K562 (cell line): ENCODE results near the gene ATAD2B. TPM values are rescaled to one million over a fixed set of nuclear protein-coding genes. Genes with fewer than 3 reads are reported as not detected.
A peak's percentile ranks its signal among the peaks of the same experiment; 100 is the strongest.

Experiments used
- ATAC-seq: fragments of 200-7000 bp; cut with Tn5 transposase; 3 replicates; pipeline ENCODE4 v1.9.1; 2020; ENCODE audit warnings: moderate library complexity
- BruUV-seq: library from RNA; stranded (reverse); fragments of 400-500 nt; replicated peaks from 2 replicates; lab custom pipeline; 2021; lab: Mats Ljungman, UMichigan
- CTCF ChIA-PET: fragments of 300-600 bp; formaldehyde crosslinking; extraction: SDS; loops from one replicate; lab custom pipeline; 2021; ENCODE audit warnings: low intra/inter-chr PET ratio; lab: Yijun Ruan, JAX
- POLR2A ChIA-PET: fragments of 300-600, 350-650 bp; sonication (Branson Sonifier 250); formaldehyde crosslinking; extraction: SDS; loops from one replicate; lab custom pipeline; 2021; ENCODE audit warnings: antibody characterized with exemption, inconsistent platforms; lab: Yijun Ruan, JAX
- DNase-seq, 4 experiments: peaks; one replicate each; pipeline versions ENCODE4 v3.0.0 to v3.0.0-alpha.2; 2011 to 2018; ENCODE audit warnings: low spot score in 3 of 4, mixed read lengths in 3 of 4; ENCODE audit errors: extremely low read depth in 1 of 4
- FAIRE-seq: peaks from 2 replicates; lab custom pipeline; 2011; peaks lifted over from hg19 to GRCh38; lab: Jason Lieb, UNC
- H2AFZ ChIP-seq: 2 replicates; pipeline ENCODE4 v1.6.0; 2011; ENCODE audit warnings: low read depth, low read length, control low read depth, inconsistent platforms
- H3K27ac ChIP-seq: fragments of 200-600 bp; 3 replicates; pipeline ENCODE4 v1.8.0; 2011; ENCODE audit warnings: low read depth, mild to moderate bottlenecking, control low read depth, inconsistent platforms, low read length, moderate library complexity, mixed read lengths; ENCODE audit errors: extremely low read depth
- H3K27me3 ChIP-seq, 2 experiments: fragments of 300-600 bp in 1 of 2; 2 replicates in 1 of 2; 3 replicates in 1 of 2; pipeline versions ENCODE4 v1.6.0 to v1.8.0; 2011; ENCODE audit warnings: inconsistent platforms in 2 of 2, low read length in 2 of 2, mild to moderate bottlenecking in 1 of 2, mixed read lengths in 1 of 2, moderate library complexity in 1 of 2; ENCODE audit not compliant: control insufficient read depth in 2 of 2, insufficient read depth in 2 of 2
- H3K36me3 ChIP-seq: fragments of 300-600 bp; 3 replicates; pipeline ENCODE4 v1.8.0; 2011; ENCODE audit warnings: mild to moderate bottlenecking, low read length, inconsistent platforms; ENCODE audit not compliant: control insufficient read depth, insufficient read depth
- H3K4me1 ChIP-seq, 2 experiments: fragments of 200-600 bp in 1 of 2; replicated peaks in 1 of 2; 2 replicates in 1 of 2; 3 replicates in 1 of 2; pipeline versions ENCODE4 v1.5.1 to v1.8.0; 2011; ENCODE audit warnings: inconsistent platforms in 2 of 2, low read length in 2 of 2, mild to moderate bottlenecking in 1 of 2, mixed read lengths in 1 of 2, moderate library complexity in 1 of 2; ENCODE audit not compliant: control insufficient read depth in 2 of 2, insufficient read depth in 2 of 2
- H3K4me2 ChIP-seq: 2 replicates; pipeline ENCODE4 v1.6.1; 2011; ENCODE audit warnings: low read length, control low read depth, inconsistent platforms, mixed read lengths; ENCODE audit not compliant: insufficient read depth
- H3K4me3 ChIP-seq: fragments of 200-600 bp; sonication (generic), shearing (Covaris generic); 2 replicates; pipeline ENCODE4 v1.5.1; 2016; ENCODE audit warnings: control low read depth, inconsistent platforms
- H3K79me2 ChIP-seq: fragments of 200-600 bp; 3 replicates; pipeline ENCODE4 v1.8.0; 2011; ENCODE audit warnings: low read length, inconsistent platforms; ENCODE audit not compliant: control insufficient read depth, insufficient read depth
- H3K9ac ChIP-seq, 2 experiments: 2 replicates each; pipeline versions ENCODE4 v1.6.0 to v1.6.1; 2011; ENCODE audit warnings: low read depth in 2 of 2, low read length in 2 of 2, control low read depth in 1 of 2, inconsistent platforms in 1 of 2, mild to moderate bottlenecking in 1 of 2, mixed read lengths in 1 of 2; ENCODE audit not compliant: insufficient read depth in 1 of 2
- H3K9me1 ChIP-seq: one replicate; pipeline ENCODE4 v1.6.0; 2011; ENCODE audit warnings: inconsistent platforms, mild to moderate bottlenecking, low read length, moderate library complexity; ENCODE audit not compliant: control insufficient read depth, insufficient read depth
- H3K9me3 ChIP-seq: replicated peaks from 2 replicates; pipeline ENCODE4 v1.5.1; 2011; ENCODE audit warnings: low read depth, low read length, inconsistent platforms; ENCODE audit not compliant: control insufficient read depth, insufficient read depth
- H4K20me1 ChIP-seq: replicated peaks from 2 replicates; pipeline ENCODE4 v1.6.1; 2011; ENCODE audit warnings: low read length, inconsistent platforms, mixed read lengths; ENCODE audit not compliant: control insufficient read depth, insufficient read depth
- ADNP ChIP-seq: fragments of 200-800 bp; sonication (Bioruptor generic); IDR thresholded peaks from 2 replicates; pipeline ENCODE4 v1.6.1; 2016; ENCODE audit warnings: missing genetic modification characterization, missing compliant biosample characterization
- ARID1B ChIP-seq: fragments of 450-650 bp; IDR thresholded peaks from 2 replicates; pipeline ENCODE4 v1.6.1; 2016; ENCODE audit warnings: antibody characterized with exemption, mild to moderate bottlenecking, inconsistent platforms
- ARID4B ChIP-seq: sonication (generic); formaldehyde crosslinking; IDR thresholded peaks from 2 replicates; pipeline ENCODE4 v1.8.0; 2022; ENCODE audit warnings: mild to moderate bottlenecking, missing genetic modification reagents
- CBFA2T2 ChIP-seq: fragments of 450-650 bp; conservative IDR thresholded peaks from 2 replicates; pipeline ENCODE4 v1.6.1; 2017; ENCODE audit warnings: mild to moderate bottlenecking
- CBFA2T3 ChIP-seq: fragments of 450-650 bp; IDR thresholded peaks from 2 replicates; pipeline ENCODE4 v1.6.1; 2017
- DPF2 ChIP-seq: fragments of 450-650 bp; IDR thresholded peaks from 2 replicates; pipeline ENCODE4 v1.6.1; 2016
- ESRRA ChIP-seq: fragments of 450-650 bp; IDR thresholded peaks from 2 replicates; pipeline ENCODE4 v1.6.1; 2014; ENCODE audit warnings: low read depth, mild to moderate bottlenecking, moderate library complexity, borderline replicate concordance
- NCOR1 ChIP-seq: fragments of 450-650 bp; IDR thresholded peaks from 2 replicates; pipeline ENCODE4 v1.6.1; 2016; ENCODE audit warnings: mild to moderate bottlenecking, moderate library complexity
- NFE2L1 ChIP-seq: fragments of 450-650 bp; IDR thresholded peaks from 2 replicates; pipeline ENCODE4 v1.6.1; 2016; ENCODE audit warnings: missing genetic modification characterization, low read depth, mild to moderate bottlenecking, missing compliant biosample characterization, moderate library complexity, borderline replicate concordance
- PBX2 ChIP-seq, 2 experiments: IDR thresholded peaks in 1 of 2; conservative IDR thresholded peaks in 1 of 2; 2 replicates each; pipeline ENCODE4 v1.6.1; 2016; ENCODE audit warnings: low read depth in 2 of 2, mild to moderate bottlenecking in 1 of 2, missing compliant biosample characterization in 1 of 2, missing genetic modification characterization in 1 of 2, moderate library complexity in 1 of 2
- RBM25 ChIP-seq: fragments of 200-400 bp; formaldehyde crosslinking; IDR thresholded peaks from 2 replicates; pipeline ENCODE4 v1.6.1; 2018; ENCODE audit warnings: low read length, low read depth, moderate library complexity; ENCODE audit not compliant: severe bottlenecking
- RFX5 ChIP-seq: IDR thresholded peaks from 2 replicates; pipeline ENCODE4 v1.6.1; 2011; ENCODE audit warnings: low read depth, mild to moderate bottlenecking, improper control_type of control experiment, low read length
- SNRNP70 ChIP-seq: fragments of 200-400 bp; formaldehyde crosslinking; optimal IDR thresholded peaks from 2 replicates; pipeline ENCODE3; 2017; ENCODE audit warnings: low read depth, low read length
- TCF3 ChIP-seq: sonication (generic); formaldehyde crosslinking; IDR thresholded peaks from 2 replicates; pipeline ENCODE4 v1.4.0; 2020; ENCODE audit warnings: mild to moderate bottlenecking, missing genetic modification reagents
- TEAD1 ChIP-seq, 2 experiments: fragments of 450-650 bp in 1 of 2; sonication (generic) in 1 of 2; formaldehyde crosslinking; IDR thresholded peaks; 2 replicates each; pipeline versions ENCODE4 v1.4.0 to v1.8.0; 2020 to 2022; ENCODE audit warnings: mild to moderate bottlenecking in 2 of 2, missing genetic modification reagents in 1 of 2
- ZNF133 ChIP-seq: fragments of 250-450 bp; sonication (Bioruptor Pico); IDR thresholded peaks from 2 replicates; pipeline ENCODE4 v1.4.0; 2020; ENCODE audit warnings: mild to moderate bottlenecking
- WGBS: fragments of 100-300 bp; shearing (Covaris generic); methylation state at CpG from one replicate; pipeline ENCODE4 v1.1.6; 2016; ENCODE audit warnings: low coverage, mixed read lengths; ENCODE audit not compliant: insufficient coverage; ENCODE audit errors: missing lambda C conversion rate; 5-methylcytosine and 5-hydroxymethylcytosine counted together
- in situ Hi-C: fragments of 300-500 bp; cut with MboI; formaldehyde crosslinking; loops from 4 replicates; pipeline ENCODE4 v1.15.0; 2018; ENCODE audit warnings: inconsistent platforms, mixed read lengths
- intact Hi-C: fragments of 100-400 bp; cut with micrococcal nuclease; formaldehyde crosslinking; loops from 2 replicates; pipeline ENCODE4 v1.14.2; 2022
- polyA plus RNA-seq, 8 experiments: library from polyadenylated mRNA; depleted of rRNA in 4 of 8; stranded (reverse) in 5 of 8; unstranded in 3 of 8; fragments of >200 nt; fragmentation: Nextera tagmentation in 2 of 8; fragmentation: Illumina TruSeq in 1 of 8; extraction: Ambion mirVana in 2 of 8; extraction: Trizol in 1 of 8; gene quantifications; 2 replicates each; pipeline versions ENCODE4 v1.2.1 to v1.2.3, GENCODE V29; 2011 to 2014; ENCODE audit warnings: inconsistent platforms in 1 of 8, missing spikeins in 1 of 8
- total RNA-seq, 7 experiments: library from RNA; depleted of rRNA in 6 of 7; stranded (reverse); fragments of >200 nt in 6 of 7; fragmentation: Illumina TruSeq in 2 of 7; extraction: Trizol in 2 of 7; gene quantifications; 2 replicates each; pipeline versions ENCODE4 v1.2.1 to v1.2.3, GENCODE V29; 2011 to 2021; ENCODE audit warnings: low replicate concordance in 1 of 7

The ATAD2B gene
- total and polyA plus RNA-seq, 9 of the 15 experiments (the other 6 are each of a cell fraction or from before 2014, with no cell fraction given): 3.2 to 21.6 (median 11.4) TPM

DNA sequence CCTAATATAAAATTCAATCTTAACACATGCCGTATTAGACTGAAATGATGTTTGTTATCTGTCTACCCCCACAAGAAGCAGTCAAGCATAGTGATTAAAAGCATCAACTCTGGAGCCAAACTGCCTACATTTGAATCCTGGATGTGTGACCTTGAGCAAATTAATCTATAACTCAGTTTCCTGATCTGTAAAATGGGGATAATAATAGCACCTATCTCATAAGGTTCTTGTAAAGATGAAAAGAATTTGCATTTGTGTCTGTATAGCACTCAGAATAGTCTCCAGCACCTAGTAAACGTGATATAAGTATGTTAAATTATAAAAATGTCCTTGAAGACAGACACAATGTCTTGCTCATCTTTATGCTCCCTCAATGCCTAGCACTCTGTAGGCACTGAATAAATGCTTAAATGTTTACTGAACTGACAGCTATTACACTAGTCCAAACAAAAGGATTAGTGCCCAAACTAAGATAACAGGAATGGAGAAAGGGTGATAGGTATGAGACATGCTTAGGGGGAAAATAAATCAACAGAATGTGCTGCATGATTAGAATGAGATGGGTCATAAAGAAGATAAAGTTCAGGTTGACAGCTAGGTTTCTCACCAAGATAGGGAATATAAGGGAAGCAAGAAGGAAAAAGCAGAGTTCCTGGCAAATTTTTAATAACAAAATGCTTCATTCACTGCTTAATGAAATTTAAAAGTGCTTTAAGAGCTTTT, 180.6 kb downstream of the ATAD2B start:
- peaks cover 7% of the 10 kb centered on the region; the same call in 2 of the 3 replicates for H3K36me3 ChIP-seq
- H3K4me2 ChIP-seq: no peak overlapping the region
- H3K9me1 ChIP-seq: no peaks in the 10 kb centered on the region
- no peaks in the 10 kb centered on the region for H3K27me3 ChIP-seq
- H3K9me3 ChIP-seq: no peaks in the 10 kb centered on the region
- intact Hi-C loops: no loop called here
- no peak overlapping the region for H3K27ac ChIP-seq
- no peak overlapping the region for H3K9ac ChIP-seq
- H2AFZ ChIP-seq: no peak overlapping the region
- DNase-seq (no peak), FAIRE-seq (no peak), ATAC-seq (no peak)
- ChIA-PET POLR2A (no interaction called here), CTCF (no interaction called here)
- H3K79me2 ChIP-seq: no peaks in the 10 kb centered on the region
- H3K4me3 ChIP-seq: no peak overlapping the region
- H3K4me1 ChIP-seq: no peaks in the 10 kb centered on the region; a peak in 1 of 5 replicates
- BruUV-seq: no TSS peak
- 32% methylated on average over 2 of the region's 2 CpGs for WGBS
- no peaks in the 10 kb centered on the region for H4K20me1 ChIP-seq
- in situ Hi-C loops: no loop called here
- TF ChIP-seq CBFA2T2: peak; percentile 44
- TF ChIP-seq ESRRA: peak; percentile 69; the same call in 1 of the 2 replicates
- TF ChIP-seq NFE2L1 (tag): no peak
- peak; percentile 69 for TF ChIP-seq CBFA2T3
- TF ChIP-seq DPF2: 0 out of 2 replicates have a peak, but pooled peaks have one; percentile 28
- no peak for TF ChIP-seq TEAD1 (CRISPR knock-in tag; IDR thresholded peaks at IDR 0.05)
- TF ChIP-seq RBM25: peak; percentile 73
- no peak for TF ChIP-seq PBX2 (CRISPR knock-in tag; IDR thresholded peaks at IDR 0.05; ENCODE audit: low read depth)
- 0 out of 2 replicates have a peak, but pooled peaks have one; percentile 11 for TF ChIP-seq PBX2 (tag; conservative IDR thresholded peaks at IDR 0.05; ENCODE audit: low read depth)
- TF ChIP-seq ARID4B (CRISPR knock-in tag): no peak
- TF ChIP-seq ZNF133 (CRISPR knock-in tag): no peak
- 0 out of 2 replicates have a peak, but pooled peaks have one; percentile 31 for TF ChIP-seq NCOR1
- no peak for TF ChIP-seq SNRNP70
- peak; percentile 62 for TF ChIP-seq TCF3
- TF ChIP-seq RFX5: no peak
- TF ChIP-seq ARID1B: peak; percentile 54; the same call in 1 of the 2 replicates
- TF ChIP-seq ADNP: peak; percentile 55
